GM23248 (cell line): Measurements from ENCODE around the gene SCAMP5.

Experiments
- EZH2 ChIP-seq: fragments of 200-600 bp; sonication (generic); IDR thresholded peaks from 2 replicates; pipeline ENCODE4 v1.6.1; 2018; ENCODE audit warnings: antibody characterized with exemption, mild to moderate bottlenecking; ENCODE audit not compliant: insufficient read depth, poor library complexity, severe bottlenecking
- EZH2phosphoT487 ChIP-seq: fragments of 200-600 bp; sonication (generic); IDR thresholded peaks from 2 replicates; pipeline ENCODE4 v1.6.1; 2018; ENCODE audit warnings: antibody characterized with exemption, moderate library complexity, mild to moderate bottlenecking, low read depth; ENCODE audit not compliant: insufficient read depth

GRCh38 chr15:75038231-75038630, 42.9 kb downstream of the SCAMP5 start:
- TF ChIP-seq EZH2, result no peak
- TF ChIP-seq EZH2phosphoT487, result no peak
